SJCRH30 (cell line): ENCODE measurements around the gene MYOG. TPM values are rescaled to one million over a fixed set of nuclear protein-coding genes. Genes with fewer than 3 reads are reported as not detected.

Source experiments
- DNase-seq, 2 experiments: peaks; one replicate each; pipeline ENCODE4 v3.0.0-alpha.2; 2015 to 2020
- H3K27ac ChIP-seq: fragments of 250-450 bp; sonication (Bioruptor Pico); 2 replicates; pipeline ENCODE4 v1.5.1; 2020; ENCODE audit warnings: mild to moderate bottlenecking, moderate library complexity
- H3K27me3 ChIP-seq: fragments of 250-450 bp; sonication (Bioruptor Pico); 2 replicates; pipeline ENCODE4 v1.5.1; 2020; ENCODE audit warnings: mild to moderate bottlenecking, moderate library complexity
- H3K36me3 ChIP-seq: fragments of 250-450 bp; sonication (Bioruptor Pico); 2 replicates; pipeline ENCODE4 v1.5.1; 2020; ENCODE audit warnings: mild to moderate bottlenecking, moderate library complexity
- H3K4me1 ChIP-seq: fragments of 250-450 bp; sonication (Bioruptor Pico); 2 replicates; pipeline ENCODE4 v1.5.1; 2020; ENCODE audit warnings: mild to moderate bottlenecking, moderate library complexity
- H3K4me3 ChIP-seq: fragments of 250-450 bp; sonication (Bioruptor Pico); 2 replicates; pipeline ENCODE4 v1.5.1; 2020; ENCODE audit warnings: mild to moderate bottlenecking, moderate library complexity
- H3K9me3 ChIP-seq: fragments of 250-450 bp; sonication (Bioruptor Pico); replicated peaks from 2 replicates; pipeline ENCODE4 v1.5.1; 2020; ENCODE audit warnings: mild to moderate bottlenecking, moderate library complexity
- total RNA-seq: library from RNA; depleted of rRNA; stranded (reverse); fragments of >200 nt; shearing (Covaris generic); gene quantifications from 2 replicates; pipeline ENCODE4 v1.2.3, GENCODE V29; 2014; rRNA removed

Gene MYOG
- total RNA-seq, 1 experiment from 2014 or later, result 525 TPM

DNA sequence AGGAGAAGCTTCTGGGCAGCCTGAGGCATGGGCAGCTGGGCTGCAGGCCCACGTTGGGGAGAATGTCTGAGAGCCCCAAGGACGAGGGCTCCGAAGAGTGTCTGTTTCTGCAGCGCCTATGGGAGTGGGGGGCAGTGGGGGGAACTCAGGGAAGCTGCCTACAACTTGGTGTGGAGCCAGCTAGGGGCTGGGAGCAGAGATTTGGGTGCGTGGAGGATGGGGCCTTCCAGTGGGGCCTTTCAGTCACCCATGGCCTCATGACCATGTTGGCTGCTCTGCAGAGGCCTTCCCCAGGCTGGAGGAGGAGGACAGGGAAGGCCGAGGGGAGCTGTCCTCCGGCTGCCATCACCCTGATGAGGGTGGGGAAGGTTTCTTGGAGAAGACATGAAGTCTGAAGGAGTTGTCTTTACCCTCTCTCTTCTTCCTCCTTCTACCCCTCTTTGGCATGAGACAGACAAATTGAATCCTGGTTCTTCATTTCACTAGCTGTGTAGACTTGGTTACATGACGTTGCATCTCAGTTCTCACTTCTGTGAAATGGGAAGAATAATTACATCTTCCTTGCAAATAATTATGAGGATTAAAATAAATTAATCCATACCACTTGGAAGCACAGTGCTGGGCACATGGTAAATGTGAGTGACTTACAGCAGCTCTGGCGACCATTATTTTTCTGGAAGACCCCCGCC, 51.2 kb downstream of the MYOG start:
- Histone ChIP-seq H3K9me3 (no peaks in the 10 kb centered on the region), H3K27me3 (no peaks in the 10 kb centered on the region), H3K4me1 (peaks cover 38% of the 10 kb centered on the region), H3K36me3 (no peaks in the 10 kb centered on the region), H3K27ac (no peak overlapping the region), H3K4me3 (no peak overlapping the region)
- no peak for DNase-seq

DNA sequence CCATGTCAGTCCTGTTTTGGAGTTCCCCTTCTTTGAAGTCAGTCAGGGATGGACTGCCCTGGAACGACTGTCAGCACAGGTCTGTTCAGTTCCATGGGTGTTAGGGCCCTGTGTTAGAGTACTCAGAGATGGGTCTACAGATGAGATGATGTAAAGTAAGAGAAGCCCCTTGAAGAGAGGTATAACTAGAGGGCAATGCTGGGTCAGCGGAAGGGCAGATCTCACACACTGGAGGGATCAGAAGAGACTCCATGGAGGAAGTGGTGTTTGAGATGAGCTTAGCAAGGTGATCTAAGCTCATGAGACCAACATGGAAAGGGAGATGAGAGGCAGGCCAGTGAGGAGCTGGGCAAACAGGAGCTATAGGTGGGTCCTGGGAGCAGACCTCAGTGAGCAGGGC, 51.9 kb downstream of the MYOG start:
- no peak for DNase-seq
- no peaks in the 10 kb centered on the region for H3K9me3 ChIP-seq
- H3K27ac ChIP-seq, result no peak overlapping the region
- no peaks in the 10 kb centered on the region for H3K27me3 ChIP-seq
- H3K4me3 ChIP-seq, result no peak overlapping the region
- H3K4me1 ChIP-seq, result peaks cover 33% of the 10 kb centered on the region
- no peaks in the 10 kb centered on the region for H3K36me3 ChIP-seq

DNA sequence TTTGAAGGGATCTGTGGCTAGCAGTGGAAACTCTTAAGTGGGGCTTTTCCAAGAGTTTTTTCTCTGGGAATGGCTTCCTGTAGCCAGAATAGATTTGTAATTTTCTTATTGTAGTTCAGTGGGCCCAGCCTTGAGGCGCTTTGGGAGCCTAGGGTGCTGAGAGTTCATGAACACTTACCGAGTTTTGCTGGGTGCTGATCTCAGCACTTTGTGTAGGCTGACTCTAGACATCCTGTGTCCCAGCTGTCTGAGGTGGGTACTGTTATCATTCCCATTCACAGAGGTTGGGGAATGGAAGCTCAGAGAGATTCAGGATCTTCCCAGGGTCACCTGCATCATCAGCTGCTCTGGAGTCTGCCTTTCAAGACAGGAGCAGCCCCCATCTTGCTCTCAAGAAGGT, 52.5 kb downstream of the MYOG start:
- H3K4me1 ChIP-seq, result peaks cover 34% of the 10 kb centered on the region
- no peak overlapping the region for H3K4me3 ChIP-seq
- no peak for DNase-seq
- no peaks in the 10 kb centered on the region for H3K27me3 ChIP-seq
- H3K36me3 ChIP-seq, result no peaks in the 10 kb centered on the region
- H3K9me3 ChIP-seq, result no peaks in the 10 kb centered on the region
- H3K27ac ChIP-seq, result no peak overlapping the region

Other genes with a start within 250 kb of the MYOG start
- 10.5 and 11.9 TPM in 2 replicates for gene RABIF, start 196.9 kb downstream of the MYOG start, total RNA-seq
- 33.9 and 36.4 TPM in 2 replicates for gene KLHL12, start 158.8 kb downstream of the MYOG start, total RNA-seq
- gene ADIPOR1, start 127.7 kb downstream of the MYOG start, total RNA-seq, result 127 and 133 TPM in 2 replicates
- gene CYB5R1, start 118.8 kb downstream of the MYOG start, total RNA-seq, result 57.7 and 65.3 TPM in 2 replicates
- 110 and 121 TPM in 2 replicates for gene TMEM183A, start 78.6 kb downstream of the MYOG start, total RNA-seq
- 13.9 and 21.5 TPM in 2 replicates for gene PPFIA4, start 59.5 kb downstream of the MYOG start, total RNA-seq
- gene ADORA1, start 41.7 kb upstream of the MYOG start, total RNA-seq, result 53.8 and 60.9 TPM in 2 replicates
- gene MYBPH, start 89.8 kb upstream of the MYOG start, total RNA-seq, result 1.1 and 1.8 TPM in 2 replicates
- not detected in 2 replicates for gene CHI3L1, start 100.7 kb upstream of the MYOG start, total RNA-seq
- 0.08 and 0.18 TPM in 2 replicates for gene CHIT1, start 143.7 kb upstream of the MYOG start, total RNA-seq
- gene BTG2, start 219.5 kb upstream of the MYOG start, total RNA-seq, result 59.8 and 63.1 TPM in 2 replicates